ENCODE measurements around the gene KDM1B. TPM values are rescaled to one million over a fixed set of nuclear protein-coding genes. Genes with fewer than 3 reads are reported as not detected.

Gene KDM1B
- polyA plus RNA-seq, 1 of the 3 experiments (the other 2 are of a cell fraction), result 9.4 TPM

- Histone ChIP-seq H3K27ac (ENCODE audit: low read depth in 2 of 2, low read length in 1 of 2) (peak overlapping the region in 1 of 2 experiments; percentile 48; a peak in 2 of 4 replicates), H2AFZ (ENCODE audit: low read depth) (no peak overlapping the region), H3K9me3 (no peaks in the 10 kb centered on the region), H3K79me2 (ENCODE audit: insufficient read depth) (no peaks in the 10 kb centered on the region), H4K20me1 (ENCODE audit: insufficient read depth) (no peaks in the 10 kb centered on the region), H3K36me3 (replicated peaks in 1 of 2; ENCODE audit: control insufficient read depth in 1 of 2, insufficient read depth in 2 of 2, low read length in 1 of 2) (peaks cover 5 to 7% of the 10 kb centered on the region in 2 experiments), H3K9me2 (no peaks in the 10 kb centered on the region), H3K4me1 (ENCODE audit: control insufficient read depth in 1 of 2, insufficient read depth in 2 of 2, low read depth in 1 of 2, low read length in 1 of 2) (no peaks in the 10 kb centered on the region), H3K4me2 (no peak overlapping the region), H3F3A (replicated peaks; ENCODE audit: insufficient read depth) (peaks cover 5% of the 10 kb centered on the region), H3K4me3 (ENCODE audit: low read depth in 2 of 2, low read length in 1 of 2) (no peak overlapping the region), H3K27me3 (ENCODE audit: insufficient read depth) (no peaks in the 10 kb centered on the region), H3K9ac (no peak overlapping the region)
- 65% methylated on average over 7 of the region's 7 CpGs for WGBS (ENCODE audit: low lambda C conversion rate)
- CTCF ChIA-PET, result no interaction called here
- POLR2A ChIA-PET, result no interaction called here
- no peak for TF ChIP-seq MXI1 (IDR thresholded peaks at IDR 0.05; ENCODE audit: low read depth, low read length)
- TF ChIP-seq FOXM1 (IDR thresholded peaks at IDR 0.05; ENCODE audit: low read depth), result no peak
- TF ChIP-seq TCF12 (IDR thresholded peaks at IDR 0.05), result 0 out of 2 replicates have a peak, but pooled peaks have one; percentile 22
- TF ChIP-seq MAX (IDR thresholded peaks at IDR 0.05; ENCODE audit: low read depth), result 0 out of 2 replicates have a peak, but pooled peaks have one; percentile 47
- 0 out of 2 replicates have a peak, but pooled peaks have one; percentile 31 for TF ChIP-seq JUND (IDR thresholded peaks at IDR 0.05)
- DNase-seq, result no peak
Measured at GRCh38 chr6:18216411-18216810, 61.2 kb downstream of the KDM1B start.

GRCh38 chr6:18218233-18218632 is 63.0 kb downstream of the KDM1B start:
- no peaks in the 10 kb centered on the region for H3K4me1 ChIP-seq (ENCODE audit: control insufficient read depth in 1 of 2, insufficient read depth in 2 of 2, low read depth in 1 of 2, low read length in 1 of 2)
- no peak overlapping the region for H3K9ac ChIP-seq
- H2AFZ ChIP-seq (ENCODE audit: low read depth), result no peak overlapping the region
- ChIA-PET CTCF (no interaction called here), POLR2A (no interaction called here)
- WGBS (ENCODE audit: low lambda C conversion rate), result 97% methylated on average over 3 of the region's 3 CpGs
- no peaks in the 10 kb centered on the region for H3K79me2 ChIP-seq (ENCODE audit: insufficient read depth)
- no peak for DNase-seq
- no peaks in the 10 kb centered on the region for H3K9me3 ChIP-seq
- H3K9me2 ChIP-seq, result no peaks in the 10 kb centered on the region
- H3K4me2 ChIP-seq, result no peak overlapping the region
- TF ChIP-seq RFX5 (IDR thresholded peaks at IDR 0.05; ENCODE audit: low read length) (no peak), EZH2phosphoT487 (IDR thresholded peaks at IDR 0.05; ENCODE audit: borderline replicate concordance, low read depth) (no peak), CHD2 (IDR thresholded peaks at IDR 0.05; ENCODE audit: low read length, partially characterized antibody) (no peak), GATA2 (CRISPR knock-in tag; IDR thresholded peaks at IDR 0.05) (no peak), REST (IDR thresholded peaks at IDR 0.05; ENCODE audit: low read depth, low read length) (no peak), JUND (IDR thresholded peaks at IDR 0.05) (no peak)
- H3K4me3 ChIP-seq (ENCODE audit: low read depth in 2 of 2, low read length in 1 of 2), result no peak overlapping the region
- no peak overlapping the region for H3K27ac ChIP-seq (ENCODE audit: low read depth in 2 of 2, low read length in 1 of 2)
- H3K36me3 ChIP-seq (replicated peaks in 1 of 2; ENCODE audit: control insufficient read depth in 1 of 2, insufficient read depth in 2 of 2, low read length in 1 of 2), result peaks cover 22 to 23% of the 10 kb centered on the region in 2 experiments
- no peaks in the 10 kb centered on the region for H4K20me1 ChIP-seq (ENCODE audit: insufficient read depth)
- peaks cover 7% of the 10 kb centered on the region for H3F3A ChIP-seq (replicated peaks; ENCODE audit: insufficient read depth)
- H3K27me3 ChIP-seq (ENCODE audit: insufficient read depth), result no peaks in the 10 kb centered on the region

Data from SK-N-SH (cell line).